ENCODE measurements around the gene NUAK2. TPM values are rescaled to one million over a fixed set of nuclear protein-coding genes. Genes with fewer than 3 reads are reported as not detected.

The NUAK2 gene
- total and polyA plus RNA-seq, 2 donors (not counting 3 experiments of a cell fraction or from before 2014, with no cell fraction given), result 1.8 to 2.5 TPM

DNA sequence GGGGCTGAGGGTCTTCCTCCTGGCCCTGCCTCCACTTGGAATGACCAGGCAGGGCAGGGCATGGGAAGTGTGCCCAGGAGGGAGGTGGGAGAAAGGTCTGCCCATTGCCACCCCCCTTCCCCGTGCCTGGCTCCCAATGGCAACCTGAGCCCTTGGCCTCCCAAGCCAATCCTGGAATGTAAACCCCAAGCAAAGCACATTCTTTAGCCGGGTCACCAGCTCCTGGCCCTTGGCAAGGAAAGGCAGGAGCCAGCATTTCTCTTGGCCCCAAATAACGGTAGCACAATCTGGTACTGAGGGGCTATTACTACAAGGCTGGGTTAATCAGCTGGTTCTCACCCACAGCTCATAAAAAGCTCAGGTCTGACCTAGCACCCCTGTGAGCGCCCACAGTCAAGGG, 6.9 kb upstream of the NUAK2 start:
- Histone ChIP-seq H3K36me3 (ENCODE audit: control insufficient read depth in 2 of 2, extremely low read depth in 1 of 2, insufficient read depth in 2 of 2, low read length in 2 of 2) (no peaks in the 10 kb centered on the region), H3K9ac (replicated peaks; ENCODE audit: extremely low read depth, insufficient read depth, low read length) (no peak overlapping the region), H3K27ac (ENCODE audit: insufficient read depth, low read depth, low read length) (no peak overlapping the region), H4K20me1 (replicated peaks; ENCODE audit: control insufficient read depth, extremely low read depth, insufficient read depth, low read length) (no peaks in the 10 kb centered on the region), H3K9me1 (replicated peaks; ENCODE audit: control insufficient read depth, extremely low read depth, insufficient read depth, low read length) (no peaks in the 10 kb centered on the region), H3K4me1 (ENCODE audit: control insufficient read depth, extremely low read depth, insufficient read depth, low read length) (no peaks in the 10 kb centered on the region), H3K9me3 (replicated peaks; ENCODE audit: control insufficient read depth, insufficient read depth, low read length) (no peaks in the 10 kb centered on the region), H3K4me3 (replicated peaks in 1 of 3; ENCODE audit: insufficient read depth in 1 of 3, low read depth in 1 of 3, low read length in 3 of 3) (no peak overlapping the region), H2AFZ (ENCODE audit: low read depth, low read length) (no peak overlapping the region), H3K27me3 (ENCODE audit: control insufficient read depth in 2 of 2, insufficient read depth in 2 of 2, low read length in 2 of 2) (peaks cover 8 to 22% of the 10 kb centered on the region in 2 experiments), H3K79me2 (ENCODE audit: control insufficient read depth, insufficient read depth, low read length) (no peaks in the 10 kb centered on the region), H3K4me2 (ENCODE audit: insufficient read depth, low read length) (no peak overlapping the region)
- TF ChIP-seq MYC (IDR thresholded peaks at IDR 0.05; ENCODE audit: low read depth, low read length) (no peak), FOS (IDR thresholded peaks at IDR 0.05; ENCODE audit: borderline replicate concordance, insufficient read depth, low read length) (no peak), POLR2A (IDR thresholded peaks at IDR 0.05; ENCODE audit: low read depth, low read length) (no peak)
- FAIRE-seq, result no peak
- ChIA-PET CTCF (interaction anchor here (2.2 to 21.6 kb wide), 3 partner anchors 26 to 157 kb away, joined by 6 to 1536 read pairs (median 8); no protein-coding TSS in a partner anchor), POLR2A (no interaction called here)
- dilution Hi-C loops (cut with MboI; ENCODE audit: extremely low pct_ligation_motif_present, low sequenced_read_pairs) (no loop called here), intact Hi-C loops (cut with micrococcal nuclease) (no loop called here)
- no TSS peak for BruUV-seq (replicated peaks)
- no peak for DNase-seq (ENCODE audit: low read depth, low spot score)

DNA sequence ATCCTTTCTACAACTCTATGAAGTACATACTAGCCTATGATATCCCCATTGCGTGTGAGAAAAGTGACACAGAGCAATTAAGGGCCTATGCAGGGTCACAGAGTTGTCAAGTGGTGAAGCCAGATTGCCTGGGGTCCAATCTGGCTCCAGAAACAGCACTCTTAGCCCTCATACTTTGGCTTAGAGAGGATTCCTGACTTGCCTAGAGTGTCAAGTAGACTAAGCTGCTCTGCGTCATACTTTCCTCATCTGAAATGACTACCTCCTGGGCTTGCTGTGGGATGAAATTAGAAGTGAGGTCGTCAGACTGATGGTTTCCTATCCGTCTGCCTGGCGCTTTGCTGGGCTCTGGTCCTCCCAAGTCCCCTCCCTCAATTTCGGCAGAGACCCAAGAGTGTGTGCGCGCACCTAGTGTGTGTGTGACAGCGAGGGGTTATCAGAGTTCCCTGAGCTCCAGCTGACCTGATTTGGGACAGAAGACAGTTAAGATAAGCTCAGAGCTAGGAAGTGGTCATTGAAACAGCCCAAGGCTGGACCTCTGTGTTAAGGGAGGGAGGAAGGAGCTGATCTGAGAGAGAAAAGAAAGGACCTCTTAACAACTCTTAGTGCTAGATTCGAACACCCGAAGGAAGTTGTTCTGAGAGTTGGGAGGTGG, 5.4 kb upstream of the NUAK2 start:
- ChIA-PET POLR2A (no interaction called here), CTCF (interaction anchor here (0.7 to 21.6 kb wide), 7 partner anchors 8 to 65 kb away, joined by 3 to 1536 read pairs (median 4); no protein-coding TSS in a partner anchor)
- Histone ChIP-seq H4K20me1 (replicated peaks; ENCODE audit: control insufficient read depth, extremely low read depth, insufficient read depth, low read length) (no peaks in the 10 kb centered on the region), H3K4me3 (replicated peaks in 1 of 3; ENCODE audit: insufficient read depth in 1 of 3, low read depth in 1 of 3, low read length in 3 of 3) (no peak overlapping the region), H3K9me3 (replicated peaks; ENCODE audit: control insufficient read depth, insufficient read depth, low read length) (no peaks in the 10 kb centered on the region), H3K79me2 (ENCODE audit: control insufficient read depth, insufficient read depth, low read length) (no peaks in the 10 kb centered on the region), H3K36me3 (ENCODE audit: control insufficient read depth in 2 of 2, extremely low read depth in 1 of 2, insufficient read depth in 2 of 2, low read length in 2 of 2) (no peaks in the 10 kb centered on the region), H3K27ac (ENCODE audit: insufficient read depth, low read depth, low read length) (no peak overlapping the region), H3K4me2 (ENCODE audit: insufficient read depth, low read length) (no peak overlapping the region), H2AFZ (ENCODE audit: low read depth, low read length) (no peak overlapping the region), H3K27me3 (ENCODE audit: control insufficient read depth in 2 of 2, insufficient read depth in 2 of 2, low read length in 2 of 2) (peaks cover 8 to 18% of the 10 kb centered on the region in 2 experiments), H3K9ac (replicated peaks; ENCODE audit: extremely low read depth, insufficient read depth, low read length) (no peak overlapping the region), H3K4me1 (ENCODE audit: control insufficient read depth, extremely low read depth, insufficient read depth, low read length) (no peaks in the 10 kb centered on the region), H3K9me1 (replicated peaks; ENCODE audit: control insufficient read depth, extremely low read depth, insufficient read depth, low read length) (no peaks in the 10 kb centered on the region)
- BruUV-seq (replicated peaks), result no TSS peak
- dilution Hi-C loops (cut with MboI; ENCODE audit: extremely low pct_ligation_motif_present, low sequenced_read_pairs) (no loop called here), intact Hi-C loops (cut with micrococcal nuclease) (no loop called here)
- TF ChIP-seq, protein P1, sequence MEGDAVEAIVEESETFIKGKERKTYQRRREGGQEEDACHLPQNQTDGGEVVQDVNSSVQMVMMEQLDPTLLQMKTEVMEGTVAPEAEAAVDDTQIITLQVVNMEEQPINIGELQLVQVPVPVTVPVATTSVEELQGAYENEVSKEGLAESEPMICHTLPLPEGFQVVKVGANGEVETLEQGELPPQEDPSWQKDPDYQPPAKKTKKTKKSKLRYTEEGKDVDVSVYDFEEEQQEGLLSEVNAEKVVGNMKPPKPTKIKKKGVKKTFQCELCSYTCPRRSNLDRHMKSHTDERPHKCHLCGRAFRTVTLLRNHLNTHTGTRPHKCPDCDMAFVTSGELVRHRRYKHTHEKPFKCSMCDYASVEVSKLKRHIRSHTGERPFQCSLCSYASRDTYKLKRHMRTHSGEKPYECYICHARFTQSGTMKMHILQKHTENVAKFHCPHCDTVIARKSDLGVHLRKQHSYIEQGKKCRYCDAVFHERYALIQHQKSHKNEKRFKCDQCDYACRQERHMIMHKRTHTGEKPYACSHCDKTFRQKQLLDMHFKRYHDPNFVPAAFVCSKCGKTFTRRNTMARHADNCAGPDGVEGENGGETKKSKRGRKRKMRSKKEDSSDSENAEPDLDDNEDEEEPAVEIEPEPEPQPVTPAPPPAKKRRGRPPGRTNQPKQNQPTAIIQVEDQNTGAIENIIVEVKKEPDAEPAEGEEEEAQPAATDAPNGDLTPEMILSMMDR (IDR thresholded peaks at IDR 0.05; ENCODE audit: extremely low read depth in 1 of 2, insufficient read depth in 1 of 2, low read depth in 1 of 2, low read length in 2 of 2), result no peak
- no peak for TF ChIP-seq GATA2 (IDR thresholded peaks at IDR 0.05; ENCODE audit: insufficient read depth, insufficient read length, low read depth, low read length)
- TF ChIP-seq POLR2AphosphoS5 (IDR thresholded peaks at IDR 0.05; ENCODE audit: insufficient read depth, low read depth, low read length), result no peak
- TF ChIP-seq EZH2 (IDR thresholded peaks at IDR 0.05; ENCODE audit: borderline replicate concordance, low read depth, low read length, severe bottlenecking), result no peak
- no peak for TF ChIP-seq FOS (IDR thresholded peaks at IDR 0.05; ENCODE audit: borderline replicate concordance, insufficient read depth, low read length)
- no peak for TF ChIP-seq POLR2A (IDR thresholded peaks at IDR 0.05; ENCODE audit: low read depth, low read length)
- no peak for TF ChIP-seq MYC (IDR thresholded peaks at IDR 0.05; ENCODE audit: low read depth, low read length)
- TF ChIP-seq, protein P2, sequence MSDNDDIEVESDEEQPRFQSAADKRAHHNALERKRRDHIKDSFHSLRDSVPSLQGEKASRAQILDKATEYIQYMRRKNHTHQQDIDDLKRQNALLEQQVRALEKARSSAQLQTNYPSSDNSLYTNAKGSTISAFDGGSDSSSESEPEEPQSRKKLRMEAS (IDR thresholded peaks at IDR 0.05; ENCODE audit: insufficient read depth, insufficient read length), result no peak
- TF ChIP-seq JUN (IDR thresholded peaks at IDR 0.05; ENCODE audit: borderline replicate concordance, insufficient read depth, insufficient read length, low read depth), result no peak
- DNase-seq (ENCODE audit: low read depth, low spot score) (no peak), FAIRE-seq (no peak)
